ENCODE measurements around the gene CTSG.
"Not testable (repeated sequence)": the region's sequence is repeated elsewhere in the genome, so short reads cannot be mapped to it uniquely, and the experiment has no call there.

The CTSG gene

GRCh38 chr14:24542346-24542936, 33.6 kb downstream of the CTSG start:
- no peak for DNase-seq (ENCODE audit: low read depth in 3 of 3)

GRCh38 chr14:24535737-24536136, 40.3 kb downstream of the CTSG start:
- DNase-seq (ENCODE audit: low read depth in 3 of 3) = no peak

- DNase-seq (ENCODE audit: low read depth in 3 of 3) = no peak
Observed at GRCh38 chr14:24534286-24534685, 41.8 kb downstream of the CTSG start.

GRCh38 chr14:24525877-24526620, 50.0 kb downstream of the CTSG start:
- not testable (repeated sequence) for DNase-seq (ENCODE audit: low read depth in 3 of 3)
